Ovary (tissue), 3 donors: ENCODE measurements around the gene CRHR2.

Source experiments
- EP300 ChIP-seq: sonication (generic); formaldehyde crosslinking; IDR thresholded peaks from one replicate; pipeline ENCODE4 v1.6.1; 2017; ENCODE audit warnings: antibody characterized with exemption
- POLR2A ChIP-seq: fragments of 450-650 bp; IDR thresholded peaks from one replicate; pipeline ENCODE4 v1.6.1; 2017; ENCODE audit warnings: antibody characterized with exemption, mild to moderate bottlenecking, moderate library complexity
- TF ChIP-seq, protein P1 (sequence below), 3 donors: fragments of 450-650 bp in 2 of 3; fragments of 200-600 bp in 1 of 3; IDR thresholded peaks; one replicate each; pipeline versions ENCODE4 v1.5.1 to v1.8.0; 2016 to 2022; ENCODE audit warnings: antibody characterized with exemption in 3 of 3, mild to moderate bottlenecking in 1 of 3
- donor health status: DM: no; HTN: no; CAD: no.

GRCh38 chr7:30633223-30633622 is 49.0 kb downstream of the CRHR2 start:
- TF ChIP-seq, protein P1, sequence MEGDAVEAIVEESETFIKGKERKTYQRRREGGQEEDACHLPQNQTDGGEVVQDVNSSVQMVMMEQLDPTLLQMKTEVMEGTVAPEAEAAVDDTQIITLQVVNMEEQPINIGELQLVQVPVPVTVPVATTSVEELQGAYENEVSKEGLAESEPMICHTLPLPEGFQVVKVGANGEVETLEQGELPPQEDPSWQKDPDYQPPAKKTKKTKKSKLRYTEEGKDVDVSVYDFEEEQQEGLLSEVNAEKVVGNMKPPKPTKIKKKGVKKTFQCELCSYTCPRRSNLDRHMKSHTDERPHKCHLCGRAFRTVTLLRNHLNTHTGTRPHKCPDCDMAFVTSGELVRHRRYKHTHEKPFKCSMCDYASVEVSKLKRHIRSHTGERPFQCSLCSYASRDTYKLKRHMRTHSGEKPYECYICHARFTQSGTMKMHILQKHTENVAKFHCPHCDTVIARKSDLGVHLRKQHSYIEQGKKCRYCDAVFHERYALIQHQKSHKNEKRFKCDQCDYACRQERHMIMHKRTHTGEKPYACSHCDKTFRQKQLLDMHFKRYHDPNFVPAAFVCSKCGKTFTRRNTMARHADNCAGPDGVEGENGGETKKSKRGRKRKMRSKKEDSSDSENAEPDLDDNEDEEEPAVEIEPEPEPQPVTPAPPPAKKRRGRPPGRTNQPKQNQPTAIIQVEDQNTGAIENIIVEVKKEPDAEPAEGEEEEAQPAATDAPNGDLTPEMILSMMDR (IDR thresholded peaks at IDR 0.05), result no peak
- TF ChIP-seq POLR2A, result no peak
- no peak for TF ChIP-seq EP300
